Activated T-cell treated with anti-CD3 and anti-CD28 coated beads for 1 hour (primary cell): Measurements from ENCODE around the gene COX20.
"Not testable (repeated sequence)": the region's sequence is repeated elsewhere in the genome, so short reads cannot be mapped to it uniquely, and the experiment has no call there.

ENCODE experiments used
- DNase-seq: peaks from one replicate; pipeline ENCODE4 v3.0.0-alpha.2; 2020; ENCODE audit warnings: low read depth

COX20 gene, protein sequence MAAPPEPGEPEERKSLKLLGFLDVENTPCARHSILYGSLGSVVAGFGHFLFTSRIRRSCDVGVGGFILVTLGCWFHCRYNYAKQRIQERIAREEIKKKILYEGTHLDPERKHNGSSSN

DNA sequence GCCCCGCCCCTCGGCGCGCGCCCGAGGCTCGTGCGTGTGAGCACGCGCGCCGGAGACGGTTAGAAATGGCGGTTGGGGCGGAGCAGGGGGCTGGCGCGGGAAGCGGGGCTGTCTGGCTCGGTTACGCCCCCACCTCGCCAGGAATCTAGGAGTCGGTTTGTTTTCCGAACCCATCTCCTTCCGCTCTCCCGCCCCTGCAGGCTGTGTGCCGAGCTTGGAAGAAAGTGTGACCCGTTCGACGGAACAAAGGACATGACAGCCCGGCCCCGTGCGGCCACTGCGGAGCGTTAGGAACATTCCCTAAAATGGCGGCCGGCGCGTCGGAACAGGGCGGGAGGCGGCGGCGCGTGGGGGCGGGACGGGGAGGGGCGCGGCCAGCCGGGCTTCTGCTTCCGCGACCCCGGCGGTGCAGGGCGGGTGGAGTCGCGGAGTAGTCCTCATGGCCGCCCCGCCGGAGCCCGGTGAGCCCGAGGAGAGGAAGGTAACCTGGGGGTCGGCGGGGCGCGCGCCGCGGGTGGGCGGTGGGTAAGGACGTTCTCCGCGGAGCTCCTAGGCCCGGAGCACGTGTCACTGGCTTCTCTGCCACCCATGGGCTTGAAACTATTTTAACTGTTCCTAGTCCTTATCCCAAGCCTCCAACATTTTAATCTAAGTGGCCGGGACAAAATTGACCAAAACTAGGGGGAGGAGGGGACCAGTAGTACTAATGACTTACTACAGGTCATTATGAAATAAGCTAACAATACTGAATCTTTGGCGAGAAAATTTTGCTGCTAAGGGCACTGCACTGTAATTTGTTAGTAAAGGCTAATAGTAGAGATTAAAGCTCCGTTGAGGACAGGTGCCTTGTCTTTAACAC is at the start of gene COX20:
Gene COX20 (plus strand): TSS at position 383 of the 859 bp plus-strand sequence. CDS start 57 bp downstream, at position 440.
- DNase-seq: peak; percentile 87

DNA sequence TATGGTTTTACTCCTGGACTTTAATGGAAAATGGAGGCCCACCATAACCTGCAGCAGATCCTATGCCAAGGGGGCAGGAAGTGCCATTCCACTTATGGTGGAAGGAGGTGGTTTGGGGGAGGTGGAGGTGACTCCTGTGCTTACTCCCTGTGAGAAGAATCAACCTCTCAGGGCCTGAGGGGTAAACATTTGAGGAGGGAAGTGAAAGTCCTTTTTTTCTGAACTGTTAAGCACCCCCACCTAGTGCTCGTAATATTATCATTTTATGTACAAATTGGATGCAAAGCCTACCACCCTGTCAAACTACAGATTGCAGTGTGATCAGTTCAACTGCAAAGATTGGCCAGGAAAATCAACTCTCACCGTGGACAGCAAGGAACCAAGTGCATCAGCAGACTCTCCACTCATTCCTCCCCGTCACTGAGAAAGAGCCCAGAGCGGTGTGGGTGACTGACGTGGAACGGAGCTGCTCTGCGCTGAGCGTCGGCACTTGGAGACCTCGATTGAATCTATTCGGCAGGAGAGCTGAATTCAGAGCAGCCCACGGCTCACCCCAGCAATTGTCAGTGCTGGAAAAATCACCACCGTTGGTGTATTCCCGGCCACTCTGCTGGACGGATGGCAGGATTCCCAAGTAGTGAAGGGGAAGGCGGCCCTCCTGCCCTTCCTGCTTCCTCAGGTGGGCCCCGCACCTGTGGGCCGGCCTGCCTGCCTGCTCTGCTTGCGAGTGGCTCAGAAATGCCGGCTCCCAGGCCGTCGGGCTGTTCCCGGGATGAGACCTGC is 46.8 kb upstream of the COX20 start:
- DNase-seq: no peak

DNA sequence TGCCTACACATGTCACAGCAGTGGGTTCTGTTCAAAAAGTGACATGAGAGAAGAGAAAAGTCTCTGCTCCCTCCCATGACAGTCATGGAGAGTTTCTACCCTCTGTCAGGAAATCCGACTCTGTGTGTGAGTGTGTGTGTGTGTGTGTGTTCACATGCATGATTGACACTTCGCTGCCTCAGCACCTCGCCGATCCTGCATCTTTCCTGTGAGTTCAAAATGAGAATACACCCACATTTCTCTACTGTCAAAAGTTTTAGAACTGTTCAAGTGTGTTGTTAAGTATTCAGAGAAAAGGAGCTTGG is 46.2 kb upstream of the COX20 start:
- DNase-seq: no peak

DNA sequence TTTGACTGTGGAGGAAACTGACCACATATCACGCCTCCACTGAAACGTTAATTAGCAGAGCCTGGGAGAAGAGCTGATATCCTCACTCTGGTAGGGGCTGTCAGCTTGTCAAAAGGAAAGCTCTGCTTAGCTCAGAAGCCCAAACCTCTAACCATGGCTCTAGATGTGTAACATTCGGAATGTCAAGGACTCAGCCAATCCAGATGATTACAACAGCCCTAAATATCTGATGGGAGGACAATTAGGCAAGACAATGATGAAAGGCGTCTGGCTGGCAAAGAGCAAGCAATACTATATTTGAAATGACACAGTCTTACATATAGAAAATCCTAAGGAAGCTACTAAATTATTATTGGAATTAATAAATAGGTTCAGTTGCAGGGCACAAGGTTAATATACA is 45.7 kb upstream of the COX20 start:
- no peak for DNase-seq

DNA sequence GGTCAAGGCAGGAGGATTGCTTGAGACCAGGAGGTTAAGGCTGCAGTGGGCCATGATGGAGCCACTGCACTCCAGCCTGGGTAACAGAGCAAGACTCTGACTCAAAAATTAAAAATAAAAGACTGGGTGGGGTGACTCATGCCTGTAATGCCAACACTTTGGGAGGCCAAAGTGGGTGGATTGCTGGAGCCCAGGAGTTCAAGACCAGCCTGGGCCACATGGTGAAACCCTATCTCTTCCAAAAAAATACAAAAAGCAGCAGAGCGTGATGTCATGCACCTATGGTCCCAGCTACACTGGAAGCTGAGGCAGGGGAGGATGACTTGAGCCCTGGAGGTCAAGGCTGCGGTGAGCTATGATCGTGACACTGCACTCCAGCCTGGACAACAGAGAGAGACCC is 44.4 kb upstream of the COX20 start:
- DNase-seq: no peak

DNA sequence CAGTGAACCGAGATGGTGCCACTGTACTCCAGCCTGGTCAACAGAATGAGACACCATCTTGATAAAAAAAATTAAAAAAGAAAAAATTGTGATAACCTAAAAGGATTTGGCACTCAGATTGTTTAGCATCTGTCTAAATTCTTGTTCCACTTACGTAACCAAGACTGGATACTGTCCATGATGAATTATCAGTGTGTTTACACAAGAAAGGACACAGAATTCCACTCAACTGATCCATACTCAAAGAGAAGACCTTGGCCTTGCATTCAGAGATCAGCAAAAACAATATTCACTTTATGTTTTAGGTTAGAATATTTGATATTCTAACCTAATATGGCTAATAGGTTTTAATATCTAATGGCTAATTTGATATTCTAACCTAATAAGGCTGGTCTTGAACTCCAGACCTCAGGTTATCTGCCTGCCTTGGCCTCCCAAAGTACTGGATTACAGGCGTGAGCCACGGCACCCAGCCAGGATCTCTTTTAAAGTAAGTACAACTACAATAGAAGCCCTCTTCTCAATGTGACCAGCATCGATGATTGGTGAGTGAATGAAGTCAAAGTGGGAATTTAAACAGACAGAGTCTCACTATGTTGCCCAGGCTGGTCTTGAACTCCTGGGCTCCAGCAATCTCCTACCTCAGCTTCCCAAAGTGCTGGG is 43.1 kb upstream of the COX20 start:
- DNase-seq: no peak

DNA sequence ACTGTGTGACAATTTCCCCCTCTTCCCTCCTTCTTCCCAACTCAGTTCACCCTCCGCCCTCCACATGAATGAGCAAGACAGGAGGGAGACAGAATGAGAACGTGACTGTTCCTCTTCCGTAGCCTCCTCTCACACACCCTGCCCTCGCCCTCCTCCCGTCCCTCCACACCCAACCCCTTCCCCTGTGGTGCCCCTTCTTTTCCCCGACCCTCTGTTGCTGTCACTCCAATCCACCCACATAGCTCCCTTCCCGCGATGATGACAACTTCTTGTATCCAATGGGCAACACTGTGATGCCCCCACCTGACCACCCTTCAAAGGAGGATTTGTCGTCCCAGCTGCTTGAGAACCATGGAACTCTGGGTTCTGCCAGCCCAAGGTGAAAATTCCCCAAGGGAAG is 41.4 kb upstream of the COX20 start:
- no peak for DNase-seq

DNA sequence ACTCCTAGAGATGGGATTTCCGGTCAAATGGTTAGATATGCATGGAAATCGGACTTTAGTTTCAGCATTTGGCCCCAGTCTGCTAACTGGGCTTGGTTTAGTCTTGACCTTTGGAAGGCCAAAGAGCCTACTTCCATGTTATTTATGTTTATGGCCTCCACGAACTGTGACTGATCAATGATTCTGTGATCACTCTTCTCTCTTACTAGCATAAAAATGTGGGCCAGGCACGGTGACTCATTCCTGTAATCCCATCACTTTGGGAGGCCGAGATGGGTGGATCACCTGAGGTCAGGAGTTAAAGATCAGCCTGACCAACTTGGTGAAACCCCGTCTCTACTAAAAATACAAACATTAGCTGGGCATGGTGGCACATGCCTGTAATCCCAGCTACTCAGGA is 40.9 kb upstream of the COX20 start:
- DNase-seq: not testable (repeated sequence)

DNA sequence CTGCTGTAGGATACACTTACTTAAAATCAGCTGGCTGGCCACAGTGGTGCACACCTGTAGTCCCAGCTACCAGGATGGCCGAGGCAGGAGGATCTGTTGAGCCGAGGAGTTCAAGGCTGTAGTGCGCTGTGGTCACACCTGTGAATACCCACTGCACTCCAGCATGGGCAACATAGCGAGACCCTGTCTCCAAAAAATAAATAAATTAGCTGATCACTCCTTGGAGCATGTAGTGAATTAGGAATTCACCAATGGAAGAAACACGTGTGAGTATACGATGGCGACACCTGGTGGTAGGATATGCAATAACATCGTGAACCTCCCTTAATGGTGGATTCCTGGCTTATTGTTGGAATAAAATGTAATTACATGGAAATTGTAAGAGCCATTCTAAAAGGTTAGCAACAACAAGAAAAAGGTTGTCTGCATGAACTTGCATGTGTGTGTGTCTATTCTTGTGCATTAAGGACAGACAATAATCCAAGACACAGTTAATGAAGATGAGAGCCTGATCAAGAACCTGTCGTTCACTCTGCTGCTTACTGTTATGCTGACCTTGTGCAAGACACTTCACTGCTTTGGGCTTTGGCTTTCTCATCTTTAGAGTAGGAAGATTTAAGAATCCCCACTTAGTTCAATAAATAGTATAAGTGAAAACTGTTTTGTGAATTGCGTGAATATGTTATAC is 38.6 kb upstream of the COX20 start:
- DNase-seq: peak; percentile 42

DNA sequence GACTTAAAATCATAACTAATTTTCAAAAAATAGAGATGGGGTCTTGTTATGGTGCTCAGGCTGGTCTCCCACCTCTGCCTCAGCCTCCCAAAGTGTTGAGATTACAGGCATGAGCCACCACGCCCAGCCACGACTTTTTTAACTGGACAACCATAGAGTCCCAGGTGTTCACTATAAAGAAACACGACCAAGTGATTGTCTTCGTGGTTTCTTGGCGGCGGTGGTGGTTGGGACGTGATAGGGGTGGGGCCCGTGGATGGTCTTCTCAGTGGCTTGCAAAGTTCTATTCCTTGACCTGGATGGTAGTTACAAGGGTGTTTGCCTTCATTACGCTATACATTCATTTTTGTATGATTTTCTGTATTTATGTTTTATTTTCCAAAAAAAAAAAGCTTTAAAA is 34.6 kb upstream of the COX20 start:
- DNase-seq: no peak

DNA sequence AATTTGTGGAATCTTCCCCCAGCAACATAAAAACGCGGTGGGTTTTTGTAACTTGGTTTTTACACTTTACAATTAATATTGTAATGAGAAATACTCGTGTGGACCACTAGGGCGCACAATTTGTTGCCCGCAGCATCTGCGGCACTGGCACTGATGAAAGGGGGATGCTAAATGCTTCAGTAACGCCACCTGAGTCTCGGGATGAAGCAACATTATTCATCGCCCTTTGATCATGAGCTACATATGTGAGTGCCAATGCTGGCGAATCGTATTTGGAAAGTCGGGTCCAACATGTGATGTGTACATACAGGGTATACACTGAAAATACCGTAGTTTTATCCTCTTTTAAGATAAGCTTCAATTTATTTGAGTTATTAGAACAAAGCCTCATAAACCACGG is 34.2 kb upstream of the COX20 start:
- DNase-seq: peak; percentile 35

DNA sequence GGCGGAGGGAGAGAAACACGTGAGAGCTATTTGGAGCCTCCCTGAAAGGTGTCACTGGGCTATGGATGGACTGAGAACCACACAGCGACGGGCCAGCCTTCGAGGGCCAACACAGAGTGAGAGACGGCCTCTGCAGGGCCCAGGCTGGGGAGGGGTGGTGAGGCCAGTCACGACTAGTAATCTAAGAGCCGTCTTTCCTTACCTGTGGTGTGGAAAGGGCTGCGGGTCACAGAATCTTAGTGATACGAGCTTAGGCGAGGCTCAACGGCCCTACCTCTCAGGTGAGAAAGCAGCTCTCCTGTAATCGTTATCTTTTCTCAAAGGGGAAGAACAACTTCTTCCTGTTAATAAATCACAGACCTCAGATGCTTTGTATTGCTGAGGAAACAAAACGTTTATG is 33.4 kb upstream of the COX20 start:
- DNase-seq: no peak

DNA sequence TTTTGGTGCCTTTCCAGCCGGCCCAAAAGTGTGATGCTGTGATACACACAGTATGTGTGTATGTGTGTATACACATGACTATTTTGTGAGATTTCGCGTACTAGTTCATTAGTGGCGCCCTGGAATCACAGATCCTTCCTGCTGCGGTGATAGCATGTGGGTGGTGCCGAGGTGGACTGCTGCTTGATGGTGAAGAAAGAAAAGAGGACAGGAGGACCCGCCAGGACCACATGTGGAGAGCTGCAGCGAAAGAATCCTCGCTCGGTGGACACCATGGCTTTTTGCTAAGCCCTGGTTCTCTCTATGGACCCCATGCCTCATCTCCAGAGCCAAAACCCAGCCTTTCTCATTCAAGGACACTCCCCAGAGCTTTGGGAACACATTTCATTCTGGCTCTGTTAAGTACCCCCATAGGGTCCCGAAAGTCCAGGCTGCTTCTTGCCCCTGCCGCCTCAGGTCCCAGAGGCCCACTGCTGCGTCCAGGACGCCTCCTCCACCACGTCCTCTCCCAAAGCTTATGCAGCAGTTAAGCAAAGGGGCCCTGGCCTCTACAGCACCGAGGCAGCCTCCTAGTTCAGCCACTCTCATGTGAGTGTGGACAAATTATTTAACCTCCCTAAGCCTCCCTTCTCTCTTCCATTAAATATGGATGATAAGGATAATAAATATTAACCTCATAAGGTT is 32.8 kb upstream of the COX20 start:
- DNase-seq: no peak

DNA sequence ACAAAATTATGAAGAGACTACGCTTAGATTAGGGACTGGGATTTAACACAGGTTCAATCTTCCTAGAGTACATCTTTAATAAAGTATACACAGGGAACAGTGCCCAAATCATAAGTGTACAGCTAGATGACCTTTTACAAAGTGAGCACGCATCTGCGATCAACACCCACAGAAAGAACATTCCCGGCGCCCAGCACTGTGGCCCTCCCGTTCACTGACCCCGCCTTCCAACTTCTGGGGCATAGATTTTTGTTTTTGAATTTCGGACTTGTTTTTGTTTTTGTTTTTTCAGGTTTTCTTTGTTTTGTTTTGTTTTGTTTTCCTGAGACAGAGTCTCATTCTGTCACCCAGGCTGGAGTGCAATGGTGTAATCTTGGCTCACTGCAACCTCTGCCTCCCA is 30.6 kb upstream of the COX20 start:
- no peak for DNase-seq

DNA sequence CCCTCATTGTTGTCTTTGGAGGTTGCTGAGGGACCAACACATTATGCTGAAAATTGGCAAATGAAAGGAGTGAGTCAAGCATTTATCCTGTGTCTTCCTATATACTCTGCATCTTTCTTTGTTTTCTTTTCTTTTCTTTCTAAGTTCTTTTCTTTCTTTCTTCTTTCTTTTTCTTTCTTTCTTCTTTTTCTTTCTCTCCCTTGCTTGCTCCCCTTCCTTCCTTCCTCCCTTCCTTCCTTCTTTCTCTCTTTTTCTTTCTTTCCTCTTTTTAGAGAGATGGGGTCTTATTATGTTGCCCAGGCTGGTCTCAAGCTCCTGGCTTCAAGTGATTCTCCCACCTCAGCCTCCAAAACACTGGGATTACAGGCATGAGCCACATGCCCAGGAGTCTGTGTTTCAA is 28.3 kb upstream of the COX20 start:
- DNase-seq: no peak

DNA sequence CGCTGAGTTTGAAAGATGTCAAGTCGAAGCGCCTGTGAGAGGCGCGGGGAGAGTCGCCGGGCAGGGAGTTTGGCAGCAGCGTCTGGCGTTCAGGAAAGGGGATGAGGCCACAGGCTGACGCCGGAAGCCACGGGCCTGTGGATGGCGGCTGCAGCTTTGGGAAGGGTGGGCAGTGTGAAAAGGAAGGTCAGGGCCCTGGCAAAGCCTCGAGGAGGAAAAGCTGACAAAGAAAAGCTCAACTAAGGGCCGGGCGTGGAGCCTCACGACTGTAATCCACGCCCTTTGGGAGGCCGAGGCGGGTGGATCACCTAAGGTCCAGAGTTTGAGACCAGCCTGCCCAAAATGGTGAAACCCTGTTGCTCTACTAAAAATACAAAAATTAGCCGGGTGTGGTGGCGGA is 25.2 kb upstream of the COX20 start:
- no peak for DNase-seq

DNA sequence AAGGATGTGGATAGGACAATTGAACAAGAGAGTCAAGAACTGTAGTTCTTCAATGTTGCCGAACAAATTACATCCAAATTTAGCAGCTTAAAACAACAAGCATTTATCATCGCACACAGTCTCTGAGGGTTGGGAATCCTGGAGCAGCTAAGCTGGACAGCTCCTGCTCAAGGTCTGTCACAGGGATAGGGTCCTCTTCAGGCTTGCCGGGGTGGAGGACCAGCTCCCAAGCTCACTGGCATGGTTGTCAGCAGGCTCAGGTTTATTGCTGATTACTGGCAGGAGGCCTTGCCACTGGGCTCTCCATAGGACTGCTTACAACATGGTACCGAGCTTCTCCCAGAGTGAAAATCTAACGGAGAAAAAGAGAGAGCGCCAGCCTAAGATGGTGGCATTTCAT is 22.1 kb upstream of the COX20 start:
- DNase-seq: no peak

DNA sequence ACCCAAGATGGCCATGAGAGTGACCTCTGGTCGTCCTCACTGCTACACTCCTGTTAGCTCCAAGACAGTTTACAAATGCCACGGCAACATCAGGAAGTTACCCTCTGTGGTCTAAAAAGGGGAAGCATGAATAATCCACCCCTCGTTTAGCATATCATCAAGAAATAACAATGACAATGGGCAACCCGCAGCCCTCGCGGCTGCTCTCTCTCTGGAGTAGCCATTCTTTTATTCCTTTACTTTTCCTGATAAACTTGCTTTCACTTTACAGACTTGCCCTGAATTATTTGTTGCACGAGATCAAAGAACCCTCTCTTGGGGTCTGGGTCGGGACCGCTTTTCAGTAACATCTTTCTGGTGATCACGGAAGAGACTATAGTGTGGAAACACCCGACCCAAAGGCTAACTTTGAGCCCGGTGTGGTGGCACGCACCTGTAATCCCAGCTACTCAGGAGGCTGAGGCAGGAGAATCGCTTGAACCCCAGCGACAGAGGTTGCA is 19.8 kb upstream of the COX20 start:
- no peak for DNase-seq

DNA sequence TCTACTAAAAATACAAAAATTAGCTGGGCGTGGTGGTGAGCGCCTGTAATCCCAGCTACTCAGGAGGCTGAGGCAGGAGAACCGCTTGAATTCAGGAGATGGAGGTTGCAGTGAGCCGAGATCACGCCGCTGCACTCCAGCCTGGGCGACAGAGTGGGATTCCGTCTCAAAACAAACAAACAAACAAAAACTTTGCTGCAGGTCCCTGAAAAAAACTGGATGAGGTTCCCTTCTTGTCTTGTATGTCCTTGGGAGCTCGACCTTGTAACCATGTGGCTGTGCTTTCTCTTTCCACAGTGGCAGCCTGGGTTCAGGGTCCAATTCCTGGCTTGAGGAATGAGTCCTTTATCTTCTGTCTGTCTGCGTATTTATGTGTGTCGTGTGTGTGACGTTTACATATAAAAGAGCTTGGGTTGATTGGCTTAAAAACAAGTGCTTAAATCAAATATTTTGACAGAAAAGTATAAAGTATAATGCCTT is 18.0 kb upstream of the COX20 start:
- DNase-seq: no peak

DNA sequence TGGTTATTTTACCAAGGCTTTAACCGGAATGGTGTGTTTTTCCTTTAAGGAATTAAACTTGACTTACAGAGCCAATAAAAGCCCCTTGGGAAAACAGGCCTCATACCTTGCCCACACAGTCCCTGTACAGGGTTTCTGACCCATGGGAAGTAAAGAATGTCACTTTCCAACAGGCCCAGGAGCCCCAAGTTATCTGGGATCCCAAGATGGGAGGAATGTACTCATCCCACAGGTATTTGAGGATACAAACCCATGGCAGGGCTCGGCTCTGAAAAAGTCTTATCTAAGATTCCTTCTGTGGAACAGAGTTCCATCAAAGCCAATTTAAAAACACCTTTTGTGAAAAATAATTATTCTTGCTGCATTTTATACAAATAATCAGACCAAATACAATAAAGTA is 15.3 kb upstream of the COX20 start:
- DNase-seq: no peak

DNA sequence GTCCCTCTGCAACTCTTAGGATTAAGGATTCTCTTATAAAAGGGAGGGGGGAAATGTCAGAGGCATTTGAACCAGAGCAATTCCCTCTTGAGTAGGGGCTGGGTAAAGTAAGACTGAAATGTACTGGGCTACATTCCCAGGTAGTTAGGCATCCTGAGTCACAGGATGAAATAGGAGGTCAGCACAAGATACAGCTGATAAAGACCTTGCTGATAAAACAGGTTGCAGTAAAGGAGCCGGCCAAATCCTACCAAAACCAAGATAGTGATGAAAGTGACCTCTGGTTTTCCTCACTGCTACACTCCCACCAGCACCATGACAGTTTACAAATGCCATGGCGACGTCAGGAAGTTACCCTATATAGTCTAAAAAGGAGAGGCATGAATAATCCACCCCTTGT is 14.3 kb upstream of the COX20 start:
- DNase-seq: no peak
